ENCODE measurements around the gene NCF1.
"Not testable (repeated sequence)": the region's sequence is repeated elsewhere in the genome, so short reads cannot be mapped to it uniquely, and the experiment has no call there.

NCF1 gene

DNA sequence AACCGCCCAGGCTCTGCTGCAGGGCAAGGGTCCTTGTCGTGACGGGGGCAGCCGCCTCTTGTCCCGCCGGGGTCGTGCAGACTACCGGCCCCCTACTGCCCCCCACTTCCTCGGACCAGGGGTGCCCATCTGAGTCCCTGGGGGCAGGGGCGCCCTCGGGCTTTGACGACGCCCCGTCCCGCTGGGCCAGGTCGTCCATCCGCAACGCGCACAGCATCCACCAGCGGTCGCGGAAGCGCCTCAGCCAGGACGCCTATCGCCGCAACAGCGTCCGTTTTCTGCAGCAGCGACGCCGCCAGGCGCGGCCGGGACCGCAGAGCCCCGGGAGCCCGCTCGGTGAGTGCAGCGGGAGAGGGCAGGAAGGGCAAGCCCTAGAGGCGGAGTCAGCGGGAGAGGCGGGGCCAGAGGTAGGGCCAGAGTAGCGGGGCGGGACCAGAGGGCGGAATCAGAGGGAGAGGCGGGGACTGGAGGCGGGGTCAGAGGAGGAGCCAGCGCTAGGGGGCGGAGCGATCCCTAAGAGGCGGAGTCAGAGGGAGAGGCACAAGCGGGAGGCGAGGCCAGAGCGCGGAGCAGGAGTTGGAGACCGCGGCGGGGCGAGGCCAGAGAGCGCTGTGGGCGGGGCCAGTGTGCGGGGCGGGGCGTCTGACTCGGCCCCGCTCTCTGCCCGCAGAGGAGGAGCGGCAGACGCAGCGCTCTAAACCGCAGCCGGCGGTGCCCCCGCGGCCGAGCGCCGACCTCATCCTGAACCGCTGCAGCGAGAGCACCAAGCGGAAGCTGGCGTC is 14.7 kb downstream of the NCF1 start:
- peak; percentile 93 to 95 for DNase-seq (ENCODE audit: low read depth in 2 of 2)

DNA sequence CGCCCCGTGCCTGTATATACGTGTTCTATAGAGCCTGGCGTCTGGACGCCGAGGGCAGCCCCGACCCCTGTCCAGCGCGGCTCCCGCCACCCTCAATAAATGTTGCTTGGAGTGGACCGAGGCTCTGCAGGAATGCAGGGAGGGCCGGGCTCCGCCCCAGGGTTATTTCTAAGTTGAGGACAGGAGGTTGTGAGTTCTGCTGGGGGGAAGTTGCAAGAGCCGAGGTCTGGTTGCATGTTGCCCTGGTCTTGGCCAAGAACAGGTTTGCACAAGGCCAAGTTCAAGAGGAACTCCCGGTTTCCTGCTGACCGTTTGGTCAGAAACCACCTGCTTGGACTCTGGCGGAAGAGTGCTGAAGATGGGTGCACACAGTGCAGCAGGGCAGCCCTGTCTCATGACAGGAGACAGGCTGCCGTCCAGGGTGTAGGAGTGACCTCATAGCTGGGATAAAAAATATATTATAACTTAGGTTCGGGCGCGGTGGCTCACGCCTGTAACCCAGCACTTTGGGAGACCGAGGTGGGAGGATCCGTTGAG is 15.5 kb downstream of the NCF1 start:
- not testable (repeated sequence) for DNase-seq (ENCODE audit: low read depth in 2 of 2)

GRCh38 chr7:74797848-74798622 is 24.2 kb downstream of the NCF1 start:
- not testable (repeated sequence) for DNase-seq (ENCODE audit: low read depth in 2 of 2)

GRCh38 chr7:74798644-74799043 is 24.8 kb downstream of the NCF1 start:
- not testable (repeated sequence) for DNase-seq (ENCODE audit: low read depth in 2 of 2)

- not testable (repeated sequence) for DNase-seq (ENCODE audit: low read depth in 2 of 2)
Measured at GRCh38 chr7:74815882-74816281, 42.1 kb downstream of the NCF1 start.

DNA sequence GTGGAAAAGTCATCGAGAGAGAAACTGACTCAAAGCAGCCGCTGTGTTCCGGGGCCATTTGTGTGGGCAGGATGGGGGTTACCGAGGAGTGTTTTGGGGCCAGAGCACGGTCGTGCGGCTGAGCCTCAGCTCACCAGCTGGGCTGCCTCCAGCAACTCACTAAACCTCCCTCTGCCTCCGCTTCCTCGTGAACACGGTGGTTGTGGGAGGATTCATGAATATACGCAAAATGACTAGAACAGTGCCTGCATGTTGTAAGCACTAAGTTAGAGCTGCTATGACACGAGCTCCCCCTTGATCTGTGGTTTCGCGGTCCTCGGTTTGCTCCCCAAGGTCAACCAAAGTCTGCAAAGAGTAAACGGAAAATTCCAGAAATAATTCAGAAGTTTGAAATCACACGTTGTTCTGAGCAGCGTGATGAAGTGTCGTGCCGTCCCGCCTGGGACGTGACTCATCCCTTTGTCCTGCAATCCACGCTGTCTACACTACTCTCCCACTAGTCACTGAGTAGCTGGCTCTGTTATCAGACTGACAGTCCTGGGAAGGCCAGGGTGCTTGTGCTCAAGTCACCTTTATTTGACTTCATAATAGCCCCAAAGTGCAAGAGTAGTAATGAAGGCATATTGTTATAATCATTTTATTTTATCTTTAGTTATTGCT is 46.5 kb downstream of the NCF1 start:
- not testable (repeated sequence) for DNase-seq (ENCODE audit: low read depth in 2 of 2)

DNA sequence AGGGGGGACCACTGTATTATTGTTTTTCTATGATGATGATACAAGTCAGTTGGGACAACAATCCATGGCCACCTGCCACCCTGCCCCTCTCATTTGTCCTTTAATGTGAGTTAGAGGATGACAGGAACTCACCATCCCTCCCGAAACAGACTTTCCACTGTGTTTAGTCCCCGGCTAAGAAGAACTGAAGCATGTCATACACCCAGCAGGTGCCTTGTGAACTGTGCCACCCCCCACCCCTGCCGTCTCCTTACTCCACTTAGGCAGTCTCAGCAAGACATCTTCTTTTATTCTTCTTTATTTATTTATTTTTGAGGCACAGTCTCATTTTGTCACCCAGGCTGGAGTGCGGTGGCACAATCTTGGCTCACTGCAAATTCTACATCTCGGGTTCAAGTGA is 47.4 kb downstream of the NCF1 start:
- not testable (repeated sequence) for DNase-seq (ENCODE audit: low read depth in 2 of 2)

GRCh38 chr7:74829959-74830358 is 56.1 kb downstream of the NCF1 start:
- not testable (repeated sequence) for DNase-seq (ENCODE audit: low read depth in 2 of 2)

- not testable (repeated sequence) for DNase-seq (ENCODE audit: low read depth in 2 of 2)
Measured at GRCh38 chr7:74830411-74830810, 56.6 kb downstream of the NCF1 start.
